Endodermal cell (in vitro differentiated cells): Measurements from ENCODE around the gene KCNN1. TPM values are rescaled to one million over a fixed set of nuclear protein-coding genes. Genes with fewer than 3 reads are reported as not detected.

Source experiments
- DNase-seq: peaks from one replicate; pipeline ENCODE4 v3.0.0-alpha.2; 2017
- H3K27ac ChIP-seq: 2 replicates; pipeline ENCODE4 v1.5.1; 2013; ENCODE audit warnings: mild to moderate bottlenecking, low read depth, low read length, moderate library complexity
- H3K27me3 ChIP-seq: 2 replicates; pipeline ENCODE4 v1.6.1; 2013; ENCODE audit warnings: mild to moderate bottlenecking, low read length, moderate library complexity; ENCODE audit not compliant: insufficient read depth, control insufficient read depth, poor library complexity, severe bottlenecking
- H3K36me3 ChIP-seq: 2 replicates; pipeline ENCODE4 v1.7.0; 2013; ENCODE audit warnings: mild to moderate bottlenecking, low read length, moderate library complexity; ENCODE audit not compliant: control insufficient read depth, insufficient read depth
- H3K4me1 ChIP-seq: one replicate; pipeline ENCODE4 v1.7.0; 2013; ENCODE audit warnings: low read length; ENCODE audit not compliant: control insufficient read depth, insufficient read depth
- H3K4me3 ChIP-seq: 2 replicates; pipeline ENCODE4 v1.5.1; 2013; ENCODE audit warnings: mild to moderate bottlenecking, low read length, moderate library complexity
- H3K9ac ChIP-seq: 2 replicates; pipeline ENCODE4 v1.6.1; 2013; ENCODE audit warnings: mild to moderate bottlenecking, low read length, moderate library complexity; ENCODE audit not compliant: poor library complexity, severe bottlenecking; ENCODE audit errors: extremely low read depth
- H3K9me3 ChIP-seq: 2 replicates; pipeline ENCODE4 v1.6.1; 2013; ENCODE audit warnings: mild to moderate bottlenecking, low read length, moderate library complexity; ENCODE audit not compliant: control insufficient read depth
- H3K27ac Mint-ChIP-seq: 2 replicates; pipeline ENCODE4 v1.8.0; 2020; ENCODE audit warnings: mixed read lengths
- H3K27me3 Mint-ChIP-seq: 2 replicates; pipeline ENCODE4 v1.8.0; 2021; ENCODE audit warnings: mild to moderate bottlenecking, mixed read lengths; ENCODE audit not compliant: insufficient read depth
- H3K36me3 Mint-ChIP-seq: 2 replicates; pipeline ENCODE4 v1.8.0; 2020; ENCODE audit warnings: low read depth, mixed read lengths
- H3K4me1 Mint-ChIP-seq: 2 replicates; pipeline ENCODE4 v1.8.0; 2020; ENCODE audit warnings: mixed read lengths
- H3K4me3 Mint-ChIP-seq: 2 replicates; pipeline ENCODE4 v1.8.0; 2020; ENCODE audit warnings: mild to moderate bottlenecking, moderate library complexity, mixed read lengths
- H3K9me3 Mint-ChIP-seq: 2 replicates; pipeline ENCODE4 v1.8.0; 2020; ENCODE audit warnings: mild to moderate bottlenecking, mixed read lengths
- CTCF ChIP-seq: fragments of 200-600 bp; sonication (generic); conservative IDR thresholded peaks from 2 replicates; pipeline ENCODE4 v1.5.0; 2021; ENCODE audit warnings: antibody characterized with exemption, mild to moderate bottlenecking
- WGBS, 2 experiments: methylation state at CpG; one replicate each; pipeline versions ENCODE4 v1.1.5 to v1.1.7; 2013; ENCODE audit warnings: missing lambda C conversion rate in 2 of 2, mixed read lengths in 1 of 2; ENCODE audit not compliant: insufficient coverage in 1 of 2, insufficient read length in 1 of 2; 5-methylcytosine and 5-hydroxymethylcytosine counted together
- total RNA-seq, 2 donors: library from RNA; stranded (reverse); fragmentation: NEBNext Ultra II Directional in 1 of 2; extraction: Animal tissue kit (Norgen Biotek cat#: 25700) in 1 of 2; gene quantifications; 2 replicates in 1 of 2; 3 replicates in 1 of 2; pipeline ENCODE4 v1.2.1, GENCODE V29; 2021

KCNN1 gene
- total RNA-seq, 2 donors from 2014 or later: 5.8 to 8.2 TPM

GRCh38 chr19:17967257-17968051 lies 547 bp downstream of the KCNN1 start:
- H3K36me3 ChIP-seq: no peaks in the 10 kb centered on the region
- peaks cover 39% of the 10 kb centered on the region for H3K27me3 Mint-ChIP-seq
- peak overlapping the region; percentile 71 for H3K4me3 Mint-ChIP-seq
- no peaks in the 10 kb centered on the region for H3K36me3 Mint-ChIP-seq
- no peaks in the 10 kb centered on the region for H3K9me3 Mint-ChIP-seq
- no peaks in the 10 kb centered on the region for H3K9me3 ChIP-seq
- H3K27ac ChIP-seq: no peak overlapping the region
- no peaks in the 10 kb centered on the region for H3K4me1 ChIP-seq
- no peak for DNase-seq
- peak overlapping the region; percentile 78 for H3K4me3 ChIP-seq
- no peak overlapping the region for H3K27ac Mint-ChIP-seq
- peaks cover 13% of the 10 kb centered on the region for H3K27me3 ChIP-seq
- H3K4me1 Mint-ChIP-seq: peaks cover 5% of the 10 kb centered on the region
- no peak overlapping the region for H3K9ac ChIP-seq
- TF ChIP-seq CTCF: no peak
- WGBS, 2 experiments: 9 to 24% methylated on average over 6 to 34 of the region's 35 CpGs

GRCh38 chr19:17968362-17968761 lies 1.5 kb downstream of the KCNN1 start:
- Mint-ChIP-seq H3K36me3 (no peaks in the 10 kb centered on the region), H3K9me3 (no peaks in the 10 kb centered on the region), H3K4me3 (peak overlapping the region; percentile 71), H3K27ac (no peak overlapping the region), H3K4me1 (peaks cover 5% of the 10 kb centered on the region), H3K27me3 (peaks cover 37% of the 10 kb centered on the region)
- DNase-seq: no peak
- H3K9me3 ChIP-seq: no peaks in the 10 kb centered on the region
- H3K27me3 ChIP-seq: peaks cover 13% of the 10 kb centered on the region
- no peaks in the 10 kb centered on the region for H3K4me1 ChIP-seq
- H3K4me3 ChIP-seq: no peak overlapping the region
- H3K9ac ChIP-seq: no peak overlapping the region
- WGBS, 2 experiments: 79 to 100% methylated on average over 1 to 4 of the region's 4 CpGs
- no peaks in the 10 kb centered on the region for H3K36me3 ChIP-seq
- TF ChIP-seq CTCF: no peak
- no peak overlapping the region for H3K27ac ChIP-seq

DNA sequence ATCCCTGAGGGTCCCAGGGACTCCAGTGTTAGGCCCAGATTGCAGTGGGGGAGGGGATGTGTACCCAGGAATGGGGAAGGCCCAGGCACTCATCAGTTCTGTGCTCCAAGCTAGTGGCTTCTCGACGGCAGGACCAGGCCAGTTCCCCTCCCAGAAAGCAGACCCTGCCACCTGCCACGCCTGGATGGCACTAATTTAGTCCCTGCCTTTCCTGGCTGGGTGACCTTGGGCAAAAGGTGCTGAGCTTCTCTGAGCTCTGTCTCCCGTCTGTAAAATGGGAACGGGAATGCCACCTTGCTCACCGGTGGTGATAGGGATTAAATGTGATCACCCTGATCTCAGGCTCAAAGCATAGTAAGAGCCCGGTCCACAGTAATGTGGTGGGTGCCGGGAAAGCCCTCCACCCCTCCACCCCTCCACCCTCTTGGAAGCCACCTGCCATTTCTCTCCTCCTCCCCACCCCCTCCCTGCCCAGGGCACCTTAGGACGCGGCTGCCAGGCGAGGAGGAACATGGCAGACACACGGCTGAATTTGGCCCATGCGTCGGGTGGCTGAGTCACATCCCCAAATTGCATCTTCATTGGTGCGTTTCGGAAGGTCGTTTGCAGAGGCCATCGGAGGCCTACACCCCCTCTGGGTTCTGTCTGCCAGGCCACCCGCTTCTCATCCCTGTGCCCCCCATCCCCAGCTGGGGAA lies 2.3 kb downstream of the KCNN1 start:
- H3K27ac Mint-ChIP-seq: no peak overlapping the region
- no peak for TF ChIP-seq CTCF
- Histone ChIP-seq H3K27me3 (peaks cover 13% of the 10 kb centered on the region), H3K9me3 (no peaks in the 10 kb centered on the region), H3K4me1 (no peaks in the 10 kb centered on the region), H3K36me3 (no peaks in the 10 kb centered on the region), H3K4me3 (no peak overlapping the region), H3K27ac (no peak overlapping the region), H3K9ac (no peak overlapping the region)
- no peaks in the 10 kb centered on the region for H3K36me3 Mint-ChIP-seq
- peaks cover 5% of the 10 kb centered on the region for H3K4me1 Mint-ChIP-seq
- H3K27me3 Mint-ChIP-seq: peaks cover 30% of the 10 kb centered on the region
- H3K9me3 Mint-ChIP-seq: no peaks in the 10 kb centered on the region
- no peak for DNase-seq
- H3K4me3 Mint-ChIP-seq: no peak overlapping the region
- WGBS, 2 experiments: 89 to 93% methylated on average over 12 to 19 of the region's 19 CpGs
